HepG2 (cell line): Measurements from ENCODE around the gene NMU. TPM values are rescaled to one million over a fixed set of nuclear protein-coding genes. Genes with fewer than 3 reads are reported as not detected.

Experiments
- E2F1 ChIP-seq: sonication (generic); formaldehyde crosslinking; IDR thresholded peaks from 2 replicates; pipeline ENCODE4 v1.5.0; 2020; ENCODE audit warnings: missing genetic modification reagents
- EZH2 ChIP-seq: conservative IDR thresholded peaks from 2 replicates; pipeline ENCODE4 v1.6.1; 2012; ENCODE audit warnings: mild to moderate bottlenecking, low read depth, low read length, moderate library complexity
- NFYC ChIP-seq: IDR thresholded peaks from 2 replicates; pipeline ENCODE4 v1.6.1; 2016; ENCODE audit warnings: missing genetic modification reagents, missing compliant biosample characterization
- STAG1 ChIP-seq: sonication (generic); formaldehyde crosslinking; IDR thresholded peaks from 2 replicates; pipeline ENCODE4 v1.4.0; 2020; ENCODE audit warnings: missing genetic modification reagents
- TFDP2 ChIP-seq: sonication (generic); formaldehyde crosslinking; IDR thresholded peaks from 2 replicates; pipeline ENCODE4 v1.4.0; 2020; ENCODE audit warnings: missing genetic modification reagents
- ZNF263 ChIP-seq: sonication (generic); formaldehyde crosslinking; IDR thresholded peaks from 2 replicates; pipeline ENCODE4 v1.4.0; 2020; ENCODE audit warnings: missing genetic modification reagents
- ZNF3 ChIP-seq: IDR thresholded peaks from 2 replicates; pipeline ENCODE4 v1.7.0; 2017; ENCODE audit warnings: inconsistent platforms
- ZNF343 ChIP-seq: sonication (generic); formaldehyde crosslinking; IDR thresholded peaks from 2 replicates; pipeline ENCODE4 v1.4.0; 2020; ENCODE audit warnings: mild to moderate bottlenecking, missing genetic modification reagents
- ZNF878 ChIP-seq: sonication (generic); formaldehyde crosslinking; IDR thresholded peaks from 2 replicates; pipeline ENCODE4 v1.8.1; 2023; ENCODE audit warnings: mild to moderate bottlenecking, missing genetic modification reagents, moderate library complexity
- polyA plus RNA-seq, 8 experiments: library from polyadenylated mRNA; depleted of rRNA in 3 of 8; stranded (reverse) in 7 of 8; unstranded in 1 of 8; fragments of >200 nt; fragmentation: Illumina TruSeq in 4 of 8; extraction: Trizol in 4 of 8; gene quantifications; 2 replicates each; pipeline versions ENCODE4 v1.2.1 to v1.2.3, GENCODE V29; 2011 to 2016; ENCODE audit warnings: low read depth in 4 of 8, missing spikeins in 1 of 8, mixed read lengths in 1 of 8; ENCODE audit not compliant: insufficient read depth in 1 of 8
- total RNA-seq, 5 experiments: library from RNA; depleted of rRNA; stranded (reverse); fragments of >200 nt; fragmentation: Illumina TruSeq; extraction: Trizol; gene quantifications; 2 replicates each; pipeline ENCODE4 v1.2.3, GENCODE V29; 2016; ENCODE audit warnings: low read depth in 1 of 5
- TF ChIP-seq, protein P1 (sequence below): sonication (generic); formaldehyde crosslinking; IDR thresholded peaks from 2 replicates; pipeline ENCODE4 v1.4.0; 2020; ENCODE audit warnings: missing genetic modification reagents, borderline replicate concordance
- TF ChIP-seq, protein P2 (sequence below), 2 experiments: fragments of 450-650 bp in 1 of 2; sonication (generic) in 1 of 2; formaldehyde crosslinking in 1 of 2; IDR thresholded peaks; 2 replicates each; pipeline versions ENCODE4 v1.6.1 to v1.8.0; 2016 to 2022; ENCODE audit warnings: antibody characterized with exemption in 1 of 2, mild to moderate bottlenecking in 1 of 2, missing genetic modification reagents in 1 of 2
- TF ChIP-seq, protein P3 (sequence below): sonication (generic); formaldehyde crosslinking; IDR thresholded peaks from 2 replicates; pipeline ENCODE4 v1.5.1; 2020; ENCODE audit warnings: missing genetic modification reagents, mild to moderate bottlenecking, borderline replicate concordance

Gene NMU
- total and polyA plus RNA-seq, 2 of the 13 experiments (the other 11 are each of a cell fraction or from before 2014, with no cell fraction given), result not detected

GRCh38 chr4:55546756-55547465, 89.2 kb downstream of the NMU start, which contains the start of gene CLOCK (continued):
- peak; percentile 48; the same call in 1 of the 2 replicates for TF ChIP-seq TFDP2
- TF ChIP-seq E2F1, result peak; percentile 41; the same call in 1 of the 2 replicates
- peak; percentile 25; the same call in 1 of the 2 replicates for TF ChIP-seq ZNF343 (CRISPR knock-in tag)
- no peak for TF ChIP-seq ZNF263 (CRISPR knock-in tag)
- TF ChIP-seq EZH2, result no peak
- TF ChIP-seq STAG1 (CRISPR knock-in tag), result no peak; the same call in 1 of the 2 replicates
- TF ChIP-seq, protein P1, sequence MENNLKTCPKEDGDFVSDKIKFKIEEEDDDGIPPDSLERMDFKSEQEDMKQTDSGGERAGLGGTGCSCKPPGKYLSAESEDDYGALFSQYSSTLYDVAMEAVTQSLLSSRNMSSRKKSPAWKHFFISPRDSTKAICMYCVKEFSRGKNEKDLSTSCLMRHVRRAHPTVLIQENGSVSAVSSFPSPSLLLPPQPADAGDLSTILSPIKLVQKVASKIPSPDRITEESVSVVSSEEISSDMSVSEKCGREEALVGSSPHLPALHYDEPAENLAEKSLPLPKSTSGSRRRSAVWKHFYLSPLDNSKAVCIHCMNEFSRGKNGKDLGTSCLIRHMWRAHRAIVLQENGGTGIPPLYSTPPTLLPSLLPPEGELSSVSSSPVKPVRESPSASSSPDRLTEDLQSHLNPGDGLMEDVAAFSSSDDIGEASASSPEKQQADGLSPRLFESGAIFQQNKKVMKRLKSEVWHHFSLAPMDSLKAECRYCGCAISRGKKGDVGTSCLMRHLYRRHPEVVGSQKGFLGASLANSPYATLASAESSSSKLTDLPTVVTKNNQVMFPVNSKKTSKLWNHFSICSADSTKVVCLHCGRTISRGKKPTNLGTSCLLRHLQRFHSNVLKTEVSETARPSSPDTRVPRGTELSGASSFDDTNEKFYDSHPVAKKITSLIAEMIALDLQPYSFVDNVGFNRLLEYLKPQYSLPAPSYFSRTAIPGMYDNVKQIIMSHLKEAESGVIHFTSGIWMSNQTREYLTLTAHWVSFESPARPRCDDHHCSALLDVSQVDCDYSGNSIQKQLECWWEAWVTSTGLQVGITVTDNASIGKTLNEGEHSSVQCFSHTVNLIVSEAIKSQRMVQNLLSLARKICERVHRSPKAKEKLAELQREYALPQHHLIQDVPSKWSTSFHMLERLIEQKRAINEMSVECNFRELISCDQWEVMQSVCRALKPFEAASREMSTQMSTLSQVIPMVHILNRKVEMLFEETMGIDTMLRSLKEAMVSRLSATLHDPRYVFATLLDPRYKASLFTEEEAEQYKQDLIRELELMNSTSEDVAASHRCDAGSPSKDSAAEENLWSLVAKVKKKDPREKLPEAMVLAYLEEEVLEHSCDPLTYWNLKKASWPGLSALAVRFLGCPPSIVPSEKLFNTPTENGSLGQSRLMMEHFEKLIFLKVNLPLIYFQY (CRISPR knock-in tag), result peak; percentile 19; the same call in 1 of the 2 replicates
- TF ChIP-seq, protein P2, sequence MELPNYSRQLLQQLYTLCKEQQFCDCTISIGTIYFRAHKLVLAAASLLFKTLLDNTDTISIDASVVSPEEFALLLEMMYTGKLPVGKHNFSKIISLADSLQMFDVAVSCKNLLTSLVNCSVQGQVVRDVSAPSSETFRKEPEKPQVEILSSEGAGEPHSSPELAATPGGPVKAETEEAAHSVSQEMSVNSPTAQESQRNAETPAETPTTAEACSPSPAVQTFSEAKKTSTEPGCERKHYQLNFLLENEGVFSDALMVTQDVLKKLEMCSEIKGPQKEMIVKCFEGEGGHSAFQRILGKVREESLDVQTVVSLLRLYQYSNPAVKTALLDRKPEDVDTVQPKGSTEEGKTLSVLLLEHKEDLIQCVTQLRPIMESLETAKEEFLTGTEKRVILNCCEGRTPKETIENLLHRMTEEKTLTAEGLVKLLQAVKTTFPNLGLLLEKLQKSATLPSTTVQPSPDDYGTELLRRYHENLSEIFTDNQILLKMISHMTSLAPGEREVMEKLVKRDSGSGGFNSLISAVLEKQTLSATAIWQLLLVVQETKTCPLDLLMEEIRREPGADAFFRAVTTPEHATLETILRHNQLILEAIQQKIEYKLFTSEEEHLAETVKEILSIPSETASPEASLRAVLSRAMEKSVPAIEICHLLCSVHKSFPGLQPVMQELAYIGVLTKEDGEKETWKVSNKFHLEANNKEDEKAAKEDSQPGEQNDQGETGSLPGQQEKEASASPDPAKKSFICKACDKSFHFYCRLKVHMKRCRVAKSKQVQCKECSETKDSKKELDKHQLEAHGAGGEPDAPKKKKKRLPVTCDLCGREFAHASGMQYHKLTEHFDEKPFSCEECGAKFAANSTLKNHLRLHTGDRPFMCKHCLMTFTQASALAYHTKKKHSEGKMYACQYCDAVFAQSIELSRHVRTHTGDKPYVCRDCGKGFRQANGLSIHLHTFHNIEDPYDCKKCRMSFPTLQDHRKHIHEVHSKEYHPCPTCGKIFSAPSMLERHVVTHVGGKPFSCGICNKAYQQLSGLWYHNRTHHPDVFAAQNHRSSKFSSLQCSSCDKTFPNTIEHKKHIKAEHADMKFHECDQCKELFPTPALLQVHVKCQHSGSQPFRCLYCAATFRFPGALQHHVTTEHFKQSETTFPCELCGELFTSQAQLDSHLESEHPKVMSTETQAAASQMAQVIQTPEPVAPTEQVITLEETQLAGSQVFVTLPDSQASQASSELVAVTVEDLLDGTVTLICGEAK (IDR thresholded peaks at IDR 0.05), result no peak
- TF ChIP-seq, protein P2 (CRISPR knock-in tag; IDR thresholded peaks at IDR 0.05), result no peak; the same call in 1 of the 2 replicates
- TF ChIP-seq ZNF878 (CRISPR knock-in tag), result no peak; the same call in 1 of the 2 replicates
- TF ChIP-seq ZNF3, result no peak
- TF ChIP-seq, protein P3, sequence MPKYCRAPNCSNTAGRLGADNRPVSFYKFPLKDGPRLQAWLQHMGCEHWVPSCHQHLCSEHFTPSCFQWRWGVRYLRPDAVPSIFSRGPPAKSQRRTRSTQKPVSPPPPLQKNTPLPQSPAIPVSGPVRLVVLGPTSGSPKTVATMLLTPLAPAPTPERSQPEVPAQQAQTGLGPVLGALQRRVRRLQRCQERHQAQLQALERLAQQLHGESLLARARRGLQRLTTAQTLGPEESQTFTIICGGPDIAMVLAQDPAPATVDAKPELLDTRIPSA, result no peak
- TF ChIP-seq NFYC, result no peak
